ENCODE data around the gene ZNF385B. TPM values are rescaled to one million over a fixed set of nuclear protein-coding genes. Genes with fewer than 3 reads are reported as not detected.

ZNF385B gene
- total RNA-seq, 1 donor from 2014 or later: 18.4 TPM

- DNase-seq: no peak
These were observed 120.1 kb downstream of the ZNF385B start for GRCh38 chr2:179741317-179741716.

DNA sequence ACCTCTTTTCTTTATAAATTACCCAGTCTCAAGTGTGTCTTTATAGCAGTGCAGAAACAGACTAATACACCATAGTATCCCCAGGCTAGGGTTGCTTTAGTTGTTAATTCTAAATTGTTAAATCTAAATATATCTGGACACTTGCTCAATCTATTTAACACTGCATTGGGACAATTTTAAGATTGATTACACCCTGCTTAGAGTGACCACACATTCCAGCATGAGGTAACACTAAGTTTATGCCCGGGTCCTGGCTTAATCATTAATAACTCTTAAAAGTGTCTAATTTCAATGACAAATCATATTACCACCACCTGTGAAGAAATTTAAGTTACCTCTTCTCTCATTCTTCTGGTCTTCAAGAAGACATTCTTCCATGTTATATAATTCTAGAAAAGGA, 131.4 kb downstream of the ZNF385B start:
- no peak for DNase-seq

- no peak for DNase-seq
These were observed 134.8 kb downstream of the ZNF385B start for GRCh38 chr2:179726461-179727180.

DNA sequence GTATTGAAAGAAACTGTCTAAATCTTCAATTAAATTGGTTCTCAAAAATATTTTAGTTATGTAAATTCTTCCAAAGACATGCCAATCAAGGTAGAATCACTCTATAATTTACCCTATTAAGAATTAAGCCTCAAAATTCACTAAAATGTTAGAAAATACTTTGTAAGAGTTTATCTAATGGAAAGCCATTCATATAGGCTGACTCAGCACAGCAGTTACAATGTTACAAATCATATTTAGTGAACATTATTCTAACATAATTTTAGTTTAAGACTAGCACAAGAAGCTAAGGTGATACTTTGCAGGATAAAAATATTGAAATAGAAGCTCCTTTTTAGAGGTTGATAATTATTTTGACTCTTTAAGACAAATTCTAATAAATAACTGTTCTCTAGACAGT, 137.0 kb downstream of the ZNF385B start:
- no peak for DNase-seq

GRCh38 chr2:179720173-179720772, 141.1 kb downstream of the ZNF385B start:
- DNase-seq: no peak

DNA sequence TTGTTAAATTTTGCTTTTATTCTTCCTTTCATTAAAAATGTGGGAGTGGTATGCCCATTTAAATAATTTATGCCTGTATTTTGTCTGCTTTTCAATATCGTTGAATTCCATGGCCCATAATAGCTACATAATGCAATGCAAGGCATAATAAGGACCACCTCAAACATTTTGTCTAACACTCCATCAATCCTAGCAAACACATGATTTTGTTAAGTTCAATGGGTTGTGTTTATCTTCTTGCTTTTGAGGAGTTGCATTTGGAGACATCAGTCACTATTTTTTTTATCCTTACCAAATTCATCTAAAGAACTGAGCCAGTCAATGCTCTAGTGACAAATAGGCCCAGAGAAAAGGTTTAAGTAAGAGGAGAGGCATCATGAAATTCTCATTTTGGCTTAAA, 145.5 kb downstream of the ZNF385B start:
- no peak for DNase-seq

DNA sequence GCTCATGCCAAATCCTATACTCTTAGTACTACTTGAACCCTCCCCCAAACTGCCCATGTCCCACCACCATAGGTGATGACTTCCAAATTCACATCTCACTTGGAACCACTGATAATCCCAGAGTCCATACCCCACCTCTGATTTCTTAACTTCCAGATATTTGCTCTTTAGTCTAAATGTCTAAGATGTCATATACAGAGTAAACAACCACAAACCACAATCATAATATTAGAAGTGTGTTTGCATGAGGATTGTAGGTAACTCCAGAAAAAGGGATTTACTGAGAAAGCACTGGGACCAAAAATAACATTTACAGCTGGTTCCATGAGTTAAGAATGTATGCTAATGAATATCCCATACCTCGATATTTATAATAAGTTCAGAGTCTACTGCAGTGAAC, 146.2 kb downstream of the ZNF385B start:
- DNase-seq: no peak

DNA sequence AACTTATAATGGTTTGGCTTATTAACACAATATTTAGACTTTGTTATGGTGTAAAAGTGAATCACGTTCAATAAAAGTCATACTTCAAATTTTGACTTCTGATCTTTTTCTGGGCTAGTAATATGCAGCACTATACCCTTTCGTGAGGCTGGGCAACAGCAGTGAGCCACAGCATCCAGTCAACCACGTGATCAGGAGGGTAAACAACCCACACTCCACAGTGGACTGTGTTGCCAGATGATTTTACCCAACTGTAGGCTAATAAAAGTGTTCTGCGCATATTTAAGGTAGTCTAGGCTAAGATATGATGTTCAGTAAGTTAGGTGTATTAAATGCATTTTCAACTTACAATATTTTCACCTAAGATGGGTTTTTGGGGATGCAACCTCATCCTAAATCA, 148.6 kb downstream of the ZNF385B start:
- DNase-seq: no peak

GRCh38 chr2:179711375-179711774, 150.0 kb downstream of the ZNF385B start:
- no peak for DNase-seq

DNA sequence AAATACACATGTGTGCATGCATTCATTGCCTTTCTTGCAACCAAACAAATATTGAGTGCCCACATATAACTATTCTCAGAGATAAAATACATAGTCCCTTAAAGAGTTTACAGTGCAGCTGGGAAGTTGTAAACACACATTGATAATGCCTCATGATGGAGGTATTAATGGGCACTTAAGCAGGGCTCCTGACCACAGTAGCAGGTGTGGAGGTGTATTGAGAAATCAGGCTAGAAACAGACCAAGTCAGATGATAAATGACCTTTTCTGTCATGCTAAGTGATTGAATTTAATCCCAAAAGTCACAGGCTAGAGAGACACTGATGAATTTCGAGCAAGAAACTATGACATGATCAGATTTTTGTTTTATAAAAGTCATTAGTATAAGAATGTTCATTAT, 157.7 kb downstream of the ZNF385B start:
- no peak for DNase-seq

GRCh38 chr2:179702912-179703311, 158.5 kb downstream of the ZNF385B start:
- DNase-seq: no peak

- DNase-seq: no peak
These were observed 159.8 kb downstream of the ZNF385B start for GRCh38 chr2:179701524-179702110.

DNA sequence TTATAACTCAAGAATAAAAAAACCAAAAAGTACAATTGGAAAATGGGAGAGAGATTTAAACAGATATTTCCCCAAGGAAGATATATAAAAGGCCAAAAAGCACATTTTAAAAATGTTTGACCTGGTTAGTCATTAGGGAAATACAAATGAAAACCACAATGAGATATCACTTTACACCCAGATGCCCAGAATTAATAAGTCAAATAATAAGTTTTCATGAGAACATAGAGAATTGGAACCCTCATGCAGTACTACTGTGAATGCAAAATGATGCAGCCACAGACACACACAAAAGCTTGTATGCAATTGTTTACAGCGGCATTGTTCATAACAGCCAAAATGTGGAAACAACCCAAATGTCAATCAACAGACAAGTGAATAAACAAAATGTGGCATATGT, 165.9 kb downstream of the ZNF385B start:
- DNase-seq: no peak

GRCh38 chr2:179694963-179695362, 166.4 kb downstream of the ZNF385B start:
- no peak for DNase-seq

DNA sequence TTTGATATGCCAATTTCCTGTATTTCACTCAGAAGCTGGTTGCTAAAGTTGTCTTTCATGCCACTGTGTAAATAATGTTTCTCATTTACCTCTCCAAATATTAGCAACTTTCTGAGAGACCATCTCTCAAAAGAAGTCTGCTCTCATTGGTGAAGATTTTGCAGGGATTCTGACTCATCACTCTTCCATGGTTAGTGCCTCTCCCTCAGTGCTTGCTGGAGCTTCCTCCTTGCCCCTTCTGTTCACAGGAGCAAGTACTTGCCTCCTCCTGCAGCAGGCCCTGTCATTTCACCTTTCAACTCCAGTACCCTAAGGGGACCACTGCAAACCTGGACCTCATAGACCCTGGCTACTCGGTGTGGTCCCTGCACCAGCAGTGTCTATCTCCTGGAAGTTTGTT, 168.8 kb downstream of the ZNF385B start:
- DNase-seq: no peak

DNA sequence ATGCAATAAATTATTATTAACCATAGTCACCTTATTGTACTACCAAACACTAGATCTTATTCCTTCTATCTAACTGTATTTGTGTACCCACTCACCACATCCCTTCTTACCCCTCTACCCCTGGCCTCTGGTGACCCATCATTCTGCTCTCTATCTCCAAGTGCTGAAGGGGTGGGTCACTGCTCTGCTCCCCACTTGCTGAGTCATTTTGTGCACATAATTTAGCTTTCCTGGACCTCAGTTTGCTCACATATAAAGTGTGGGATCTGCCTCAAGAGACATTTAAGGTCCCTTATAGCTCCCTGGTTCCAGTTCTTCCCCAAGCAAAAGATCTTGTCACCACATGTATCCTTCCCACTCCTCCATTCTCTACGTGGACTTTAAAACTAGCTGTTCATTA, 169.4 kb downstream of the ZNF385B start:
- DNase-seq: no peak

- no peak for DNase-seq
These were observed 170.2 kb downstream of the ZNF385B start for GRCh38 chr2:179691235-179691634.

GRCh38 chr2:179686718-179687342, 174.6 kb downstream of the ZNF385B start:
- DNase-seq: no peak

DNA sequence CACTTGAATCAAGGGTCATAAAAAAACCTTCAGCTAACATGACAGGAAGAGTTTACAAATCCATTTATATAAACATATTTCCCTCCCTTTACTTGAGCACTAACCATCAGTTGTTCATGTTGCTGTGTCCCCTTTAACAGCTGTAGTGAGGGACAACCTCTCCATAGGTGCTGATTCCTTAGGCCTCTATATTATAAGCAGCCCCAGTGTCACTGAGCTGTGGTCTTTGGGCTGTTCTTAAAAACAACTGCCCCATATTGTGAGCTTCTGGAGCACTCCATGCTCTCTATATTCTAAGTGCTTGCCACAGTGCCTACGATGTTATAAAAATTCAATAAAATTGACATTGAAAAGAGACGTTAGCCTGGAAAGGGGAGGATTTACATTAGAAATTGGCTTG, 175.3 kb downstream of the ZNF385B start:
- DNase-seq: no peak

- no peak for DNase-seq
These were observed 176.3 kb downstream of the ZNF385B start for GRCh38 chr2:179685146-179685545.

- DNase-seq: no peak
These were observed 178.7 kb downstream of the ZNF385B start for GRCh38 chr2:179682756-179683155.

DNA sequence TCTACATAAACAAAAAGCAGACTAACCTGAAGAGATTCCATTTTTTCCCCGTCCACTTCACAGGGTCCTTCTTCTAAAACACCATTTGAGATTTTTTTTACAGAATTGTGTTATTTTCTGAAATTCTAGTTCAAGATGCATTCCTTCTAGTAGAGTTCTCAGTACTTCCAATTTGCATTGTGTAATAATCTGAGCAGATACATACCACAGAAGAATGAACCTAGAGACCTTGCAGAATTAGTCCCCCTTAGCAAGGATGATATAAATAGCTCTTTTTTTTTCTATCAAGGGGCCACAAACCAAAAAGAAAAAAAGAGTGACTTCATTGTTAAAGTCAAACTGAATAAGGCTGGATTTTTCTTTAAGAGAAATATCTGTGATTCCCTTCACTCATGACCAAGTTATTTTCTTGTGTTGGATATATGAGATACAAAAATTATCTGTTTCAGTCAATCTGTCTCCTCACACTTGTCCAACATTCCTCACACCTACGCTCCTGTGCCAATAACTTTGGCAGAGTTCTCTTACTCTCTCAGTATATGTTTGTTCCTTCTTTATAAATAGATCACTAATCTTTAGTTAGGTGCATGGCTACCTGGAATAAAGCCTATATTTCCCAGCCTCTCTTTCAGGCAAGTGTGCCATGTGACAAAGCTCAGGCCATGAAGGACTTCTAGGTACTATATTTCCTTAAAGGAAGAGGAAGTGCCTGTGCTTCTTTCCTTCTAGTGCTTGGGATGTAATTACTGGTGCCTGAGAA, 183.5 kb downstream of the ZNF385B start:
- DNase-seq: no peak

All from occipital lobe (tissue), 2 donors.